Medulla oblongata (tissue), 1 donor: ENCODE data around the gene COG5.
"Not testable (repeated sequence)": the region's sequence is repeated elsewhere in the genome, so short reads cannot be mapped to it uniquely, and the experiment has no call there.

Experiments
- DNase-seq: peaks from one replicate; pipeline ENCODE4 v3.0.0-alpha.2; 2015; ENCODE audit errors: extremely low spot score

COG5 gene

GRCh38 chr7:107160389-107160788, 403.3 kb downstream of the COG5 start:
- DNase-seq = no peak

- no peak for DNase-seq
Observed at GRCh38 chr7:107158028-107158427, 405.7 kb downstream of the COG5 start.

GRCh38 chr7:107157091-107157490, 406.6 kb downstream of the COG5 start:
- DNase-seq = no peak

- DNase-seq = not testable (repeated sequence)
Observed at GRCh38 chr7:107155726-107156125, 408.0 kb downstream of the COG5 start.

GRCh38 chr7:107154826-107155225, 408.9 kb downstream of the COG5 start:
- no peak for DNase-seq

- no peak for DNase-seq
Observed at GRCh38 chr7:107152011-107152410, 411.7 kb downstream of the COG5 start.
